Measurements from ENCODE around the gene ZNF644.
"Not testable (repeated sequence)": the region's sequence is repeated elsewhere in the genome, so short reads cannot be mapped to it uniquely, and the experiment has no call there.

ZNF644 gene

DNA sequence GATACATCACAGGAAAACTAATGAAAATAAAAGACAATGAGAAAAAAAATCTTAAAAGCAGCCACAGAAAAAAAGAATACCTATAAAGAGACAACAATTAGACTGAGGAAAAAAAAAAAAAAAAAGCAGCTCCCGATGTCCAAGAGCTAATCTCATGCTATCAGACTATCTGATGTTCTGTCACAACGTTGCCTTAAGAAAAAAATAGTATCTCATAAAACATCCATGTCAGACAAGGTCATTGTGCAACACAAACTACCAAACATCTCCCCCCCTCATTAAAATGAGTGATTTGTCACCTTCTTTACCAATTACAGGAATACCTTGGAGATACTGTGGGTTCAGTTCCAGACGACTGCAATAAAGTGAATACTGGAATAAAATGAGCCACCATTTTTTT lies 68.9 kb downstream of the ZNF644 start:
- no peaks in the 10 kb centered on the region for H3K27me3 Mint-ChIP-seq
- no peak overlapping the region for H3K4me3 Mint-ChIP-seq

DNA sequence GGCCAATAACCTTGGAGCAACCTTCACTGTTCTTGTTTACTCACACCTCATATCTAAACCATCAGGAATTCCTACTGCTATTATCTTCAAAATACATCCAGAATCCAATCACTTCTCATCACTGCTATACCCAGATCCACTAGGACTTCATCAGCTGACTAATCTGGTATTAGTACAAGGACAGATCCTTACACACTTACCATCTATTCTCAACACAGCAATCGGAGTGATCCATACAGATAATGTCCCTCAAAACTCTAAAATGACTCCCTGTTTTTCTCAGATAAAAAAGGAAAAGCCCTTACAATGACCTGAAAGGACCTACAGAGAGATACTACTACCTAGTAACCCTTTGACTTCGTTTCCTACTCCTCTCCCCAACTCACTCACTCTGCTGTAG lies 70.8 kb downstream of the ZNF644 start:
- Mint-ChIP-seq H3K9me3 (peaks cover 4 to 5% of the 10 kb centered on the region in 2 donors), H3K27ac (no peak overlapping the region), H3K4me3 (no peak overlapping the region), H3K4me1 (peaks cover 28 to 49% of the 10 kb centered on the region in 2 donors), H3K36me3 (peaks cover 21 to 33% of the 10 kb centered on the region in 2 donors), H3K27me3 (no peaks in the 10 kb centered on the region)
- ATAC-seq (replicated peaks) (no peak), DNase-seq (no peak)

More for the DNA sequence above, 68.9 kb downstream of the ZNF644 start:
- H3K27ac Mint-ChIP-seq, result no peak overlapping the region
- no peak for ATAC-seq (replicated peaks)
- H3K9me3 Mint-ChIP-seq, result peaks cover 4 to 5% of the 10 kb centered on the region in 2 donors
- H3K36me3 Mint-ChIP-seq, result peaks cover 28 to 48% of the 10 kb centered on the region in 2 donors
- no peak for DNase-seq
- peaks cover 33 to 55% of the 10 kb centered on the region in 2 donors for H3K4me1 Mint-ChIP-seq

DNA sequence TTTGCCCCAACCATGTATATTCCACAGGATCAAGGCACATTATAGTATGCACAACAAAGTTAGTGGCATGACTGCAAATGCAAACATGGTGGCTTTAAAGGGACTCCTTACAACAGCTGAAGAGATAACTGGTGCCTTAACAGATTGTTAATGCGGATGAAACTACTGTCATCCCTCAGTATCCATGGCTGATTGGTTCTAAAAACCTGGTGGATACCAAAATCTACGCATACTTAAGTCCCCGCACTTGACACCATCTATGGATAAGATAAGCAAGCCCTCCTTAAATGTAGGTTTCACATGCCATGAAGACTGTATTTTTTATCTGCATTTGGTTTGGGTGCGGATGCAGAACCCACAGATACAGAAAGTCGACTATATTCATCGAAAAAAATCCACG lies 73.5 kb downstream of the ZNF644 start:
- peaks cover 14 to 31% of the 10 kb centered on the region in 2 donors for H3K4me1 Mint-ChIP-seq
- H3K4me3 Mint-ChIP-seq, result no peak overlapping the region
- H3K27ac Mint-ChIP-seq, result no peak overlapping the region
- no peak for ATAC-seq (replicated peaks)
- H3K27me3 Mint-ChIP-seq, result no peaks in the 10 kb centered on the region
- no peak for DNase-seq
- H3K36me3 Mint-ChIP-seq, result peaks cover 6 to 14% of the 10 kb centered on the region in 2 donors
- H3K9me3 Mint-ChIP-seq, result no peaks in the 10 kb centered on the region

DNA sequence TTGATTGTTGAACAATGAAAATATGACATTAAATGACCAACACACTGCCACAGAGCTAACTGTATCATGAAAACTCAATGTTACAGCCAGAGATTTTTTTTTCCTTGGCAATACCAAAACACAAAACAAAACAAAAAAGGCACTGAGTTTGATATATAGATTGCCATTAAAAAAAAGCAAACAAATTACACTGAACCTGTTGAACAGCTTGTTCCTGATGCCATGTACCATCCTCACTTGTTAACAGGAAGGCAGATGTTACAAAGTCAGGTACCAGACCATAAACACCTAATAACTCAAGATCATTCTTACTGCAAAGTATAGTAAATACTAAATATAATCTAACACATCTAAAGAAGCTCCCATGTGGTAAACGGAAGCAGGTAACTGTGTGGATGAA lies 75.2 kb downstream of the ZNF644 start:
- Mint-ChIP-seq H3K9me3 (no peaks in the 10 kb centered on the region), H3K27ac (no peak overlapping the region), H3K4me1 (peaks cover 8 to 16% of the 10 kb centered on the region in 2 donors)

DNA sequence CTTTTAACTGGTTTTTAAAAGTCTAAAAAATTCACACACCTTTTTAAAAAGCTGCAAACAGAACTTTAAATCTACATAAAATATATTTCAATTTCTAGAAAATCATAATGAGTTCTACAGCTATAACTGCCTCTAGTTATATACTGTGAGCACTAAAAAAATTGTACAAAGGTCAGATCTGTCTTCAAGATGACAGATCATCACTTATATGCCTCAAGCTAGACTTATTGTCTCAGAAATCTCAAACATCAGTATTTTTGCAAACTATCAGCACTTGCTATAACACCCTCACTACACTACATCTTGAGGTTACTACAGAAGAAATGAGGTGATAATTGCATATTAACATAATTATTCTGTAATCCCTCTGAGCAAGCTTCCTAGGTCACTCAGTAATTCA lies 76.5 kb downstream of the ZNF644 start:
- Mint-ChIP-seq H3K4me3 (no peak overlapping the region), H3K27ac (no peak overlapping the region), H3K9me3 (peaks cover 0 to 3% of the 10 kb centered on the region in 2 donors), H3K36me3 (peaks cover 7 to 10% of the 10 kb centered on the region in 2 donors), H3K4me1 (peaks cover 0 to 6% of the 10 kb centered on the region in 2 donors), H3K27me3 (no peaks in the 10 kb centered on the region)
- ATAC-seq (replicated peaks) (no peak), DNase-seq (no peak)

More for the DNA sequence above, 75.2 kb downstream of the ZNF644 start:
- H3K4me3 Mint-ChIP-seq, result no peak overlapping the region
- H3K27me3 Mint-ChIP-seq, result no peaks in the 10 kb centered on the region
- ATAC-seq (replicated peaks), result no peak
- H3K36me3 Mint-ChIP-seq, result peaks cover 5 to 7% of the 10 kb centered on the region in 2 donors
- no peak for DNase-seq

DNA sequence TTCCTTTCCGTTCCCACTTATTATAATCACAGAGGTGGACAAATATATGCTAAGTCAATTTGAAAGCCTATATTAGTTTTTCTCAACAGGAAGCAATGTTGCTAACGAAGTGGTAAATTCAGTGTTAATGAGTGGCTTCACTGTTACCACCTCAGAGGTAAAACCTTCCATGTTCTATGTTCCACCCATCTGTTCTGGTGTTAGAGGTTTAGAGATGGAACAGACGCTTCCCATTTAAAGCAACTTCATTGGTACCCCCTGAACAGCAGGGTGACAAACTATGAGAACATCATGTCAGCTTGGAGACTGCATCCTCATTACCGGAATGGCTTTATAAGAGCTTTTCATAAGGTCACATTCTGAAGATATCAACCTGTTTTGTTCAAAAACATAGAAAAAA lies 77.9 kb downstream of the ZNF644 start:
- Mint-ChIP-seq H3K27ac (no peak overlapping the region), H3K27me3 (no peaks in the 10 kb centered on the region), H3K9me3 (peaks cover 0 to 3% of the 10 kb centered on the region in 2 donors), H3K4me1 (peaks cover 2 to 6% of the 10 kb centered on the region in 2 donors), H3K36me3 (peaks cover 20 to 23% of the 10 kb centered on the region in 2 donors), H3K4me3 (no peak overlapping the region)
- no peak for DNase-seq
- no peak for ATAC-seq (replicated peaks)

DNA sequence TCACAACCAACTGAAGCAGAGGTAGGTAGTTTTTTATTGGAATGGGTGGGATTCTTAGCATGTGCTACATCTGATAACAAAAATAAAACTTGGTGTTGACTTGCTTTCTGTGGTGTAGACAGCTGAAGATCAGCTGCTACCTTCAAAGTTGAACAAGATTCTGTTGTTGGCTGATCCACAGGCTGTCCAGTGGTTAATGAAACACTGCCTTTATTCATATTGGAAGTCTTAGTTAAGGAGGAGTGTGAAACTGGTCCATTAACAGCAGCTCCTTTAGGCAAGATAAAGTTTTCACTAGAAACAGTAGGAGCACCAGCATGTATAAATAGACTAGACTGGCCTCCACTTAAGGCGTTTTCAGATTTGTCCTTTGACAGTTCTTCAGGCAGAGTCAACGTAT lies 81.1 kb downstream of the ZNF644 start:
- H3K4me1 Mint-ChIP-seq, result peaks cover 2 to 11% of the 10 kb centered on the region in 2 donors
- no peak overlapping the region for H3K4me3 Mint-ChIP-seq
- H3K9me3 Mint-ChIP-seq, result peaks cover 0 to 3% of the 10 kb centered on the region in 2 donors
- ATAC-seq (replicated peaks), result no peak
- peaks cover 44 to 49% of the 10 kb centered on the region in 2 donors for H3K36me3 Mint-ChIP-seq
- no peak for DNase-seq
- H3K27me3 Mint-ChIP-seq, result no peaks in the 10 kb centered on the region
- no peak overlapping the region for H3K27ac Mint-ChIP-seq

DNA sequence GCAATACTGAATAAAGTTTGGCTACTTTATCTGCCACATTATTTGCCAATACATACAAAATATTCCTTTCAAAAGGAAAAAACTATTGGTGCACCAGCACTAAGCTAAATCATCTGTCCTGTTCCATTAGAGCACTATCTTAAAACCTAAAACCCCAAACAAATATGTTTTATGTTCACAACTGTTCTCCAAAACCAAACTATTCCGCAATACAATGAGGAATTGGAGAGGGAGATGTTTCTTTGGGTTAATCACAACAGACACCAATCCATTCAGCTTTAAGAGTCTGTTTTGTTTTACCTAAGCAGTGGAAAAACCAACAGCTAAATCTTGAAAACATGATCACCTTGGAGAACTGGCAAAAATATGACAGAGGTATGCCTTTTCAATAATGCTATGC lies 85.1 kb downstream of the ZNF644 start:
- peaks cover 4 to 17% of the 10 kb centered on the region in 2 donors for H3K4me1 Mint-ChIP-seq
- no peaks in the 10 kb centered on the region for H3K27me3 Mint-ChIP-seq
- DNase-seq (no peak), ATAC-seq (replicated peaks) (no peak)
- peaks cover 0 to 3% of the 10 kb centered on the region in 2 donors for H3K9me3 Mint-ChIP-seq
- H3K4me3 Mint-ChIP-seq, result no peak overlapping the region
- H3K27ac Mint-ChIP-seq, result no peak overlapping the region
- peaks cover 55 to 61% of the 10 kb centered on the region in 2 donors for H3K36me3 Mint-ChIP-seq

DNA sequence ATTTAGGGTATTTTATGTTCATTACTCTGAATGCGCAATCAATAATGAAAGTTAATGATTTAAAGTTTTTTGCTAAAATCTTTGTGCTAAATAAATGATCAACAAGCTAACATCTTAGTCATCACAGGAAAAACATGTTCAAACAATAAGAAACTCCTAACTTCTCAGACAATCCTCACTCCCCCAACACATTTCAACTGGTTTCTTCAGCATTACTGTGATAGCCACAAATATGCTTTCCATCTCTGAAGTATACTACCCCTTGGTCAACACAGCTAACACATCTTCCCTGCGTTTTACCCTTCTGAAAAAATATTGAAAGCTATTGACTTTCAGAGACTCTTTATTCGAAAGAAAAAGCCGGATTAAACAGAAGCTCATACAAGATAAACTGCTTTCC lies 85.8 kb downstream of the ZNF644 start:
- peaks cover 0 to 3% of the 10 kb centered on the region in 2 donors for H3K9me3 Mint-ChIP-seq
- peaks cover 7 to 21% of the 10 kb centered on the region in 2 donors for H3K4me1 Mint-ChIP-seq
- no peak for DNase-seq
- peaks cover 54 to 61% of the 10 kb centered on the region in 2 donors for H3K36me3 Mint-ChIP-seq
- no peak overlapping the region for H3K27ac Mint-ChIP-seq
- no peak for ATAC-seq (replicated peaks)
- no peak overlapping the region for H3K4me3 Mint-ChIP-seq
- H3K27me3 Mint-ChIP-seq, result no peaks in the 10 kb centered on the region

DNA sequence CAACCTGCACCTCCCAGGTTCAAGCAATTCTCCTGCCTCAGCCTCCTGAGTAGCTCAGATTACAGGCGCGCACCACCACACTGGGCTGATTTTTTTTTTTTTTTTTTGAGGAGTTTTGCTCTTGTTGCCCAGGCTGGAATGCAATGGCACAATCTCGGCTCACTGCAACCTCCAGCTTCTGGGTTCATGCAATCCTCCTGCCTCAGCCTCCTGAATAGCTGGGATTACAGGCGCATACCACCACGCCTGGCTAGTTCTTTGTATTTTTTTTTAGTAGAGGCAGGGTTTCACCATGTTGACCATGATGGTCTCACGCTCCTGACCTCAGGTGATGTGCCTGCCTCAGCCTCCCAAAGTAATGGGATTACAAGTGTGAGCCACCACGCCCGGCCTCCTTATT lies 93.6 kb downstream of the ZNF644 start:
- ATAC-seq (replicated peaks); H3K27ac Mint-ChIP-seq; H3K4me3 Mint-ChIP-seq; H3K27me3 Mint-ChIP-seq; DNase-seq; H3K9me3 Mint-ChIP-seq: not testable (repeated sequence)
- H3K36me3 Mint-ChIP-seq, result peaks cover 29 to 32% of the 10 kb centered on the region in 2 donors
- H3K4me1 Mint-ChIP-seq, result peaks cover 29 to 57% of the 10 kb centered on the region in 2 donors

DNA sequence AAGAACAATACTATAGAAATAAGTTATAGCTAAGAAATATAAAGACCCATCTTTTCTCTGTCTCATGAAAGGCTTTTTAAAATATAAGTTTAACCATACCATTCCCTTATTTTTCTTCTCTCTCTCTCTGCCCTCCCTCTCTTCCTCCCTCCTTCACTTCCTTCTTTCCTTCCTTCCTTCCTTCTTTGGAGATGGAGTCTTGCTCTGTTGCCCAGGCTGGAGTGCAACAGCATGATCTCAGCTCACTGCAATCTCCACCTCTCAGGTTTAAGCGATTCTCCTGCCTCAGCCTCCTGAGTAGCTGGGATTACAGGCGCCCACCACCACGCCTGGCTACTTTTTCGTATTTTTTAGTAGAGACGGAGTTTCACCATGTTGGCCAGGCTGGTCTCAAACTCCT lies 94.2 kb downstream of the ZNF644 start:
- not testable (repeated sequence) for ATAC-seq (replicated peaks); H3K27ac Mint-ChIP-seq; DNase-seq; H3K27me3 Mint-ChIP-seq; H3K9me3 Mint-ChIP-seq
- peaks cover 29 to 59% of the 10 kb centered on the region in 2 donors for H3K4me1 Mint-ChIP-seq
- peak overlapping the region in 1 of 2 donors; percentile 58 for H3K4me3 Mint-ChIP-seq
- H3K36me3 Mint-ChIP-seq, result peaks cover 27 to 28% of the 10 kb centered on the region in 2 donors

DNA sequence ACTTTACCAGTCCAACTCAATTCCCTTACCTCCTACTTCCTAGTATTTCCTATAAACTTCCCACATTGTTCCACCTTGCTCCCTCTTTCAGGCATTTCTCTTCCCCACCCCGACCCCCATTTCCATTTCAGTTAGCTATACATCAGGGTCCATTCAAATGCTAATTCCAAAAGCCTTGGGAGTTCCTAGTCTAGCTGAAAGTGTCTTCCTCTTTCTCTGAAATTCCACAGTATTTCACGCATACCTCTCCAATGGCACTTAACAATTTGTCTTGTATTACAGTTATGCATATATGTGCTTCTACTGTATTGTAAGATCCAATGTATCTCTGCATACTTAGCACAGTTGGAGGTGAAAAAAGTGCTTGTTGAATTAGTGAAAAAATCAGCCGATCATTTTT lies 94.9 kb downstream of the ZNF644 start:
- H3K27ac Mint-ChIP-seq, result no peak overlapping the region
- H3K4me1 Mint-ChIP-seq, result peaks cover 35 to 66% of the 10 kb centered on the region in 2 donors
- H3K36me3 Mint-ChIP-seq, result peaks cover 27 to 33% of the 10 kb centered on the region in 2 donors
- no peak for DNase-seq
- no peak for ATAC-seq (replicated peaks)
- no peaks in the 10 kb centered on the region for H3K27me3 Mint-ChIP-seq
- H3K9me3 Mint-ChIP-seq, result peaks cover 8 to 10% of the 10 kb centered on the region in 2 donors
- no peak overlapping the region for H3K4me3 Mint-ChIP-seq

DNA sequence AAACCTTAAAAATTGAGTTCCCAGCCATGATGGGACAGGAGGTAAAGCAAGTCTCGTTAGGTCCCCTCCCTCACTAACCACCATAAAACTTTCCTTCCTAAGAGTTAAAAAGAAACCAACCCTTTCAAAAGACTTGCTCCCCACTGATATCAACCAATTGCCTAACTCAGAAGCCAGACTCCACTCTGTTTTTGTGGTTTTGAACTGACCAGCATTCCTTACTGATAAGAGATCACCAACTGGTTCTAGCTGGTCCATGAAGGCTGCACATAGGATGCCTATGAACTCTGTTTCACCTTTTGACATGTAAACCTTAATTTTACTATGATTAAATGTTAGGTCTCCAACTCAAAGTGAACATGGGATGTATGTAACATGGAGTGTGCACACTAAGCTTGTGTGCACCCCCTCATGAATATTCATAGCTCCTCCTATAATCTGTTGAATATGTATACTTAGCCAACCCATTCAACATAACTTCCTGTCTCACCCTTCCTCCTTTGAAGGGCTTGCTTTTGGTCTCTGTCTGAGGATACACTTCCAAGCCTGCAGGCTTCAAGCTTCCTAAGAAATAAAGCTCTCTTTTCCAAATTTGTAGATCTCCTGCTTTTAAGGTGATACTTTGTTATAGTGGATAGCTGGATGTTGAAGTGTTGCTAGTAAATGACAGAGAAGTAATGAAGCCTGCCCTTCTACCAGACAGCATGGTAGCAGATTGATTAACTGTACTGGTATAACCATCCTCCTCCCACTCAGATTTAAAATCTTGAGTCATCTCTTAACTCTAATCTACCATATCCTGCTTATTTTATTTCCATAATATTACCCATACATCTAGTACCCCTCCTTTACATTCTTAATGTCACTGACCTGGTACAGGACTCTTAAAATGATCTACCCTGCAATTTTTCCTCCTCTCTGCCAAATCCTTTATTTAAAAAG lies 95.6 kb downstream of the ZNF644 start:
- H3K27ac Mint-ChIP-seq, result peak overlapping the region; percentile 47
- no peaks in the 10 kb centered on the region for H3K27me3 Mint-ChIP-seq
- H3K4me3 Mint-ChIP-seq, result no peak overlapping the region
- H3K4me1 Mint-ChIP-seq, result peaks cover 35 to 67% of the 10 kb centered on the region in 2 donors
- DNase-seq (no peak), ATAC-seq (replicated peaks) (peak in 1 of 2 donors; percentile 45)
- H3K36me3 Mint-ChIP-seq, result peaks cover 27 to 34% of the 10 kb centered on the region in 2 donors
- H3K9me3 Mint-ChIP-seq, result peaks cover 8 to 10% of the 10 kb centered on the region in 2 donors

DNA sequence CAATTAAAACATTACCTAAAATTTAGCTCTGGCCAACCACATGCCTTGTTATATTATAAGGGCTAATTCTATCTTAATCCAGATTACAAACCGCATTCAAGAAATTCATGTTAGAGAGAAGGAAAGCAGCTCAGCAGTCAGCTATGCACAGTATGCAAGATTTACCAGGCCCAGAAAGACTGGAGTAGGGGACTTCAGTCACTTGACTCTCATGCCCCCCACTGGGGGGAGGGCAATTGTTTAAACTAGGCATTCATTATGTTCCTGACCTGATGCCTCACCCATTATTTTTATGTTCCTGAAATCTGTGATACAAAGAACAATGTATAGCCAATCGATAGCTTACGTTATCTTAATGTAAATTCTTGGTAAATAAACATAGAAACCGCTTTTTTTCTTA lies 96.9 kb downstream of the ZNF644 start:
- H3K9me3 Mint-ChIP-seq, result peaks cover 8 to 10% of the 10 kb centered on the region in 2 donors
- H3K36me3 Mint-ChIP-seq, result peaks cover 27 to 34% of the 10 kb centered on the region in 2 donors
- peaks cover 37 to 70% of the 10 kb centered on the region in 2 donors for H3K4me1 Mint-ChIP-seq
- no peak overlapping the region for H3K4me3 Mint-ChIP-seq
- ATAC-seq (replicated peaks) (no peak), DNase-seq (no peak)
- H3K27ac Mint-ChIP-seq, result no peak overlapping the region
- H3K27me3 Mint-ChIP-seq, result no peaks in the 10 kb centered on the region

DNA sequence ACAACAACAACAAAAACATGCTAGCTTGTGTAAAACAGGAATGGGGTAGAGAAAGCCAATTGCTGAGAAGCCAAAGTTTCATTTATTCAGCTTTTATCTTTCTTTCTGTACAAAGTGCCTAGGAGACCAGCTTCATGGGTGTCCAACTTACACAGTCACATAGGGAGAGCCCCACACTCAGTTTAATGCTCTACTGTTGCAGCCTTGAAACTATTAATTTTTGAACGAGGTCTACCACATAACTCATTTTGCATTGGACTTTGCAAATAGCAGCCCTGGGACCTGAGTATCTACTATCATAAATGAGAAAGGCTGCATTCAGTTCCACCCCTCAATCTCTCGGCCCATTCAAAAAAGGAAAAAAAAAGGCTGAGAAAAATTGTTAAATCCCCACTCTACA lies 98.8 kb downstream of the ZNF644 start:
- ATAC-seq (replicated peaks), result no peak
- no peak for DNase-seq
- no peak overlapping the region for H3K27ac Mint-ChIP-seq
- H3K4me3 Mint-ChIP-seq, result no peak overlapping the region
- H3K27me3 Mint-ChIP-seq, result no peaks in the 10 kb centered on the region
- peaks cover 20 to 25% of the 10 kb centered on the region in 2 donors for H3K36me3 Mint-ChIP-seq
- peaks cover 5 to 8% of the 10 kb centered on the region in 2 donors for H3K9me3 Mint-ChIP-seq
- H3K4me1 Mint-ChIP-seq, result peaks cover 35 to 74% of the 10 kb centered on the region in 2 donors

Data from stimulated activated naive B cell treated with anti-CD40 and anti-IgM and Interleukin-4, amounts not matched to agents 10 μg/mL and 1 μg/mL and 100 μg/mL, for 72 hours (primary cell).